Spleen (tissue), 11 donors: ENCODE measurements around the gene ADAP1. TPM values are rescaled to one million over a fixed set of nuclear protein-coding genes. Genes with fewer than 3 reads are reported as not detected.

Source experiments
- DNase-seq: peaks from one replicate; pipeline ENCODE4 v3.0.0-alpha.2; 2020
- H3K27ac ChIP-seq, 8 donors: fragments of 200-600 bp; sonication (generic) in 7 of 8; 1 replicate in 4 of 8; 2 replicates in 4 of 8; pipeline versions ENCODE4 v1.5.0 to v1.8.0; 2016 to 2021; ENCODE audit warnings: inconsistent platforms in 4 of 8, mild to moderate bottlenecking in 4 of 8, moderate library complexity in 1 of 8
- H3K27me3 ChIP-seq, 7 donors: fragments of 200-600 bp; sonication (generic) in 6 of 7; replicated peaks in 1 of 7; 1 replicate in 4 of 7; 2 replicates in 3 of 7; pipeline versions ENCODE4 v1.5.0 to v1.8.0; 2016 to 2021; ENCODE audit warnings: inconsistent platforms in 3 of 7, mild to moderate bottlenecking in 1 of 7
- H3K36me3 ChIP-seq, 6 donors: fragments of 200-600 bp; sonication (generic) in 5 of 6; 1 replicate in 4 of 6; 2 replicates in 2 of 6; pipeline versions ENCODE4 v1.5.0 to v1.8.0; 2016 to 2021; ENCODE audit warnings: inconsistent platforms in 2 of 6
- H3K4me1 ChIP-seq, 6 donors: fragments of 200-600 bp; sonication (generic) in 5 of 6; 1 replicate in 3 of 6; 2 replicates in 3 of 6; pipeline versions ENCODE4 v1.5.0 to v1.8.0; 2016 to 2021; ENCODE audit warnings: inconsistent platforms in 3 of 6
- H3K4me3 ChIP-seq, 8 donors: fragments of 200-600 bp; sonication (generic) in 7 of 8; 1 replicate in 4 of 8; 2 replicates in 4 of 8; pipeline versions ENCODE4 v1.5.0 to v1.8.0; 2016 to 2021; ENCODE audit warnings: inconsistent platforms in 4 of 8, mild to moderate bottlenecking in 4 of 8, moderate library complexity in 2 of 8
- H3K9me3 ChIP-seq, 8 donors: fragments of 200-600 bp; sonication (generic) in 7 of 8; 1 replicate in 4 of 8; 2 replicates in 4 of 8; pipeline versions ENCODE4 v1.5.0 to v1.8.0; 2016 to 2021; ENCODE audit warnings: inconsistent platforms in 4 of 8
- CTCF ChIP-seq, 11 experiments: fragments of 200-600 bp in 7 of 11; fragments of 450-650 bp in 4 of 11; sonication (generic) in 4 of 11; IDR thresholded peaks in 8 of 11; conservative IDR thresholded peaks in 3 of 11; 1 replicate in 7 of 11; 2 replicates in 4 of 11; pipeline versions ENCODE4 v1.4.0 to v1.8.0; 2016 to 2021; ENCODE audit warnings: antibody characterized with exemption in 11 of 11, inconsistent platforms in 4 of 11, mild to moderate bottlenecking in 1 of 11
- POLR2A ChIP-seq, 3 donors: fragments of 450-650 bp; IDR thresholded peaks; one replicate each; pipeline ENCODE4 v1.5.1; 2017; ENCODE audit warnings: antibody characterized with exemption in 3 of 3, mild to moderate bottlenecking in 1 of 3
- POLR2AphosphoS5 ChIP-seq, 3 donors: sonication (generic); formaldehyde crosslinking; IDR thresholded peaks; one replicate each; pipeline ENCODE4 v1.5.1; 2017; ENCODE audit warnings: antibody characterized with exemption in 3 of 3
- WGBS, 5 donors: extraction: QIAGEN DNeasy Blood & Tissue Kit in 3 of 5; methylation state at CpG; one replicate each; pipeline versions ENCODE4 v1.1.5 to v1.1.7; 2013 to 2018; 5-methylcytosine and 5-hydroxymethylcytosine counted together
- intact Hi-C: fragments of 100-400 bp; cut with DNase I; formaldehyde crosslinking; loops from one replicate; pipeline ENCODE4 v1.15.0; 2023; ENCODE audit warnings: low total_unique reads
- polyA plus RNA-seq, 3 donors: library from polyadenylated mRNA; stranded (reverse); fragments of 200-250 nt; gene quantifications; one replicate each; pipeline ENCODE4 v1.2.1, GENCODE V29; 2013
- total RNA-seq, 7 donors: library from RNA; depleted of rRNA in 3 of 7; stranded (reverse); fragments of >200 nt in 3 of 7; fragmentation: NEBNext Ultra II Directional in 4 of 7; extraction: Animal tissue kit (Norgen Biotek cat#: 25700) in 4 of 7; gene quantifications; one replicate each; pipeline versions ENCODE4 v1.1.0 to v1.2.1, GENCODE V29; 2016 to 2021
- donor health status: healthy with polysubstance abuse.
- donor health status: DM: no; HTN: no; CAD: no; lungs with moderate emphysema.
- donor health status: DM: no; HTN: no; CAD: no.
- donor health status: Bipolar disorder and iron deficiency.
- donor health status: healthy.
- donor health status: DM: no; HTN: no; CAD: no.
- donor health status: DM: yes; HTN: yes; CAD: no.

The ADAP1 gene
- total and polyA plus RNA-seq, 10 donors: 8.7 to 38.6 (median 22.7) TPM

GRCh38 chr7:927031-927671 is 27.3 kb downstream of the ADAP1 start:
- intact Hi-C loops: no loop called here
- Histone ChIP-seq H3K27ac (peak overlapping the region in 1 of 8 donors; percentile 33), H3K27me3 (peaks cover 0 to 3% (median 0%) of the 10 kb centered on the region in 7 donors), H3K9me3 (no peaks in the 10 kb centered on the region), H3K4me1 (peaks cover 10 to 97% (median 39%) of the 10 kb centered on the region in 6 donors), H3K4me3 (no peak overlapping the region), H3K36me3 (peaks cover 0 to 12% (median 0%) of the 10 kb centered on the region in 6 donors)
- TF ChIP-seq CTCF (IDR thresholded peaks at IDR 0.05 in 8 of 11, conservative IDR thresholded peaks at IDR 0.05 in 3 of 11) (no peak), POLR2AphosphoS5 (IDR thresholded peaks at IDR 0.05) (no peak), POLR2A (IDR thresholded peaks at IDR 0.05) (no peak)
- peak; percentile 70 for DNase-seq
- 71 to 87% (median 80%) methylated on average over 17 to 21 of the region's 21 CpGs for WGBS, 5 donors

GRCh38 chr7:926061-927030 is 28.1 kb downstream of the ADAP1 start:
- peak; percentile 76 for DNase-seq
- intact Hi-C loops: no loop called here
- H3K27me3 ChIP-seq: peaks cover 0 to 9% (median 0%) of the 10 kb centered on the region in 7 donors
- 80 to 87% (median 82%) methylated on average over 20 to 47 of the region's 47 CpGs for WGBS, 5 donors
- H3K27ac ChIP-seq: peak overlapping the region in 4 of 8 donors; percentile 44 to 95 (median 64)
- no peaks in the 10 kb centered on the region for H3K9me3 ChIP-seq
- no peak overlapping the region for H3K4me3 ChIP-seq
- TF ChIP-seq POLR2AphosphoS5 (IDR thresholded peaks at IDR 0.05): no peak
- TF ChIP-seq POLR2A (IDR thresholded peaks at IDR 0.05): no peak
- no peak for TF ChIP-seq CTCF (IDR thresholded peaks at IDR 0.05 in 8 of 11, conservative IDR thresholded peaks at IDR 0.05 in 3 of 11)
- H3K4me1 ChIP-seq: peaks cover 16 to 97% (median 44%) of the 10 kb centered on the region in 6 donors
- H3K36me3 ChIP-seq: peaks cover 0 to 12% (median 0%) of the 10 kb centered on the region in 6 donors

GRCh38 chr7:925601-926000 is 28.9 kb downstream of the ADAP1 start:
- Histone ChIP-seq H3K9me3 (no peaks in the 10 kb centered on the region), H3K36me3 (peaks cover 0 to 12% (median 0%) of the 10 kb centered on the region in 6 donors), H3K27ac (peak overlapping the region in 5 of 8 donors; percentile 38 to 95 (median 61)), H3K4me3 (no peak overlapping the region), H3K27me3 (peaks cover 0 to 9% (median 0%) of the 10 kb centered on the region in 7 donors), H3K4me1 (peaks cover 16 to 97% (median 48%) of the 10 kb centered on the region in 6 donors)
- intact Hi-C loops: no loop called here
- 27 to 57% (median 48%) methylated on average over 3 to 18 of the region's 18 CpGs for WGBS, 5 donors
- peak; percentile 88 for DNase-seq
- peak in 2 of 3 donors; percentile 34 to 67 for TF ChIP-seq POLR2AphosphoS5 (IDR thresholded peaks at IDR 0.05)
- no peak for TF ChIP-seq CTCF (IDR thresholded peaks at IDR 0.05 in 8 of 11, conservative IDR thresholded peaks at IDR 0.05 in 3 of 11)
